Mesenchymal stem cell (in vitro differentiated cells and primary cell): ENCODE data around the gene OR6B1.

Experiments used
- DNase-seq: peaks from one replicate; pipeline ENCODE4 v3.0.0-alpha.2; 2013
- H2AFZ ChIP-seq: one replicate; pipeline ENCODE4 v1.6.1; 2013; ENCODE audit warnings: low read depth, mild to moderate bottlenecking, control low read depth, inconsistent platforms, low read length, moderate library complexity
- H2AK5ac ChIP-seq: 2 replicates; pipeline ENCODE4 v1.6.1; 2013; ENCODE audit warnings: low read length, moderate library complexity, mild to moderate bottlenecking, inconsistent platforms; ENCODE audit not compliant: severe bottlenecking
- H2BK120ac ChIP-seq: one replicate; pipeline ENCODE4 v1.6.1; 2013; ENCODE audit warnings: low read depth, mild to moderate bottlenecking, inconsistent platforms, low read length, moderate library complexity
- H2BK12ac ChIP-seq, 2 experiments: one replicate each; pipeline ENCODE4 v1.6.1; 2013; ENCODE audit warnings: inconsistent platforms in 2 of 2, low read length in 2 of 2, mild to moderate bottlenecking in 2 of 2, moderate library complexity in 2 of 2, control low read depth in 1 of 2
- H2BK15ac ChIP-seq: one replicate; pipeline ENCODE4 v1.6.1; 2013; ENCODE audit warnings: mild to moderate bottlenecking, low read depth, inconsistent platforms; ENCODE audit not compliant: poor library complexity, severe bottlenecking
- H2BK5ac ChIP-seq: 2 replicates; pipeline ENCODE4 v1.6.1; 2013; ENCODE audit warnings: low read depth, mild to moderate bottlenecking, low read length, control low read depth, inconsistent platforms; ENCODE audit not compliant: poor library complexity, severe bottlenecking
- H3K14ac ChIP-seq, 2 experiments: one replicate each; pipeline ENCODE4 v1.6.1; 2013; ENCODE audit warnings: inconsistent platforms in 2 of 2, low read length in 2 of 2, control low read depth in 1 of 2, mild to moderate bottlenecking in 1 of 2, moderate library complexity in 1 of 2
- H3K18ac ChIP-seq, 2 experiments: one replicate each; pipeline ENCODE4 v1.6.1; 2013; ENCODE audit warnings: inconsistent platforms in 2 of 2, low read length in 2 of 2, control low read depth in 1 of 2, low read depth in 1 of 2, mild to moderate bottlenecking in 1 of 2
- H3K23ac ChIP-seq, 2 experiments: one replicate each; pipeline ENCODE4 v1.6.1; 2013; ENCODE audit warnings: inconsistent platforms in 2 of 2, low read length in 2 of 2, mild to moderate bottlenecking in 2 of 2, moderate library complexity in 2 of 2, control low read depth in 1 of 2
- H3K27ac ChIP-seq: 2 replicates; pipeline ENCODE4 v1.5.1; 2013; ENCODE audit warnings: mild to moderate bottlenecking, moderate library complexity, low read length, control low read depth, inconsistent platforms; ENCODE audit not compliant: poor library complexity, severe bottlenecking
- H3K27me3 ChIP-seq, 2 experiments: 2 replicates each; pipeline versions ENCODE4 v1.6.1 to v1.7.0; 2013; ENCODE audit warnings: low read length in 2 of 2, mild to moderate bottlenecking in 2 of 2, moderate library complexity in 2 of 2, control low read depth in 1 of 2, inconsistent platforms in 1 of 2; ENCODE audit not compliant: control insufficient read depth in 1 of 2, insufficient read depth in 1 of 2
- H3K36me3 ChIP-seq, 2 experiments: 2 replicates each; pipeline versions ENCODE4 v1.6.1 to v1.7.0; 2013; ENCODE audit warnings: low read length in 2 of 2, control low read depth in 1 of 2, inconsistent platforms in 1 of 2, low read depth in 1 of 2, mild to moderate bottlenecking in 1 of 2; ENCODE audit not compliant: insufficient read depth in 2 of 2, control insufficient read depth in 1 of 2
- H3K4ac ChIP-seq, 2 experiments: one replicate each; pipeline ENCODE4 v1.6.1; 2013; ENCODE audit warnings: inconsistent platforms in 2 of 2, low read length in 2 of 2, mild to moderate bottlenecking in 2 of 2, moderate library complexity in 2 of 2, control low read depth in 1 of 2, low read depth in 1 of 2
- H3K4me1 ChIP-seq: 2 replicates; pipeline ENCODE4 v1.6.1; 2013; ENCODE audit warnings: low read depth, low read length, control low read depth; ENCODE audit not compliant: control insufficient read depth, insufficient read depth
- H3K4me2 ChIP-seq: 2 replicates; pipeline ENCODE4 v1.6.1; 2013; ENCODE audit warnings: low read length, mild to moderate bottlenecking, inconsistent platforms; ENCODE audit not compliant: poor library complexity, severe bottlenecking
- H3K4me3 ChIP-seq, 2 experiments: 2 replicates each; pipeline versions ENCODE4 v1.5.1 to v1.7.0; 2013; ENCODE audit warnings: low read length in 2 of 2, mild to moderate bottlenecking in 2 of 2, control low read depth in 1 of 2, low read depth in 1 of 2; ENCODE audit not compliant: insufficient read depth in 1 of 2
- H3K79me1 ChIP-seq: replicated peaks from 2 replicates; pipeline ENCODE4 v1.6.1; 2013; ENCODE audit warnings: mild to moderate bottlenecking, control low read depth, low read length, inconsistent platforms; ENCODE audit not compliant: poor library complexity, severe bottlenecking
- H3K9ac ChIP-seq: 2 replicates; pipeline ENCODE4 v1.7.0; 2013; ENCODE audit warnings: mild to moderate bottlenecking, low read length, moderate library complexity
- H3K9me3 ChIP-seq: 2 replicates; pipeline ENCODE4 v1.7.0; 2013; ENCODE audit warnings: mild to moderate bottlenecking, low read length; ENCODE audit not compliant: control insufficient read depth
- H4K8ac ChIP-seq: one replicate; pipeline ENCODE4 v1.6.1; 2013; ENCODE audit warnings: inconsistent platforms, mild to moderate bottlenecking, low read length, moderate library complexity
- H4K91ac ChIP-seq: one replicate; pipeline ENCODE4 v1.6.1; 2013; ENCODE audit warnings: mild to moderate bottlenecking, low read length, inconsistent platforms
- WGBS: methylation state at CpG from one replicate; pipeline ENCODE4 v1.1.7; 2013; ENCODE audit warnings: mixed read lengths; 5-methylcytosine and 5-hydroxymethylcytosine counted together

OR6B1 gene

DNA sequence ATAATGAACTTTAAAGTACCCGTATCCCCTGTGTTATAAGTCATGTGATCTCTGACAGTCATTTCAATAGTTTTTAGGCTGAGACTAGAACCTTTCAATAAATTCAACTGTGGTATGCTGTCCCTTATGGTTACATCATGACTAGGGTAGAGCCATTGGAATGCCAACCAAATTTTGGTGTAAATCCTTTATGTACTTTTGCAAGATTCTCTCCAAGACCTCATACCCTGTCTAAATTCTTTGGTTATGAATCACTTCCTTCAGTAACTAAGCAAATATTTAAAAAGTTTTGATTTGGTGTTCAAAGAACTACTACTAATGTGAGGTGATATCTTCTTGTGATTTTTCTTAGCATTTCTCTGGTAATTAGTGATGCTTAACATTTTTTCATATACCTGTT lies 20.8 kb upstream of the OR6B1 start:
- peak; percentile 22 for DNase-seq
- Histone ChIP-seq H3K27me3 (no peaks in the 10 kb centered on the region), H2AFZ (no peak overlapping the region), H3K36me3 (no peaks in the 10 kb centered on the region), H3K9ac (no peak overlapping the region), H2BK5ac (no peak overlapping the region), H2BK120ac (no peak overlapping the region), H3K9me3 (no peaks in the 10 kb centered on the region), H3K23ac (no peak overlapping the region), H3K4me3 (no peak overlapping the region), H3K27ac (no peak overlapping the region), H3K4me2 (no peak overlapping the region), H2BK12ac (no peak overlapping the region), H3K14ac (no peak overlapping the region), H3K4ac (no peak overlapping the region), H4K91ac (no peak overlapping the region), H3K4me1 (no peaks in the 10 kb centered on the region), H2AK5ac (no peak overlapping the region), H2BK15ac (no peak overlapping the region), H3K79me1 (no peaks in the 10 kb centered on the region), H4K8ac (no peak overlapping the region), H3K18ac (no peak overlapping the region)
- WGBS: no CpG with 5 or more reads among the region's 1 CpG

GRCh38 chr7:143979998-143980397 lies 20.1 kb upstream of the OR6B1 start:
- no peak overlapping the region for H3K4me2 ChIP-seq
- H2BK15ac ChIP-seq: no peak overlapping the region
- no peak overlapping the region for H2AFZ ChIP-seq
- H3K9ac ChIP-seq: no peak overlapping the region
- H3K9me3 ChIP-seq: no peaks in the 10 kb centered on the region
- no peak overlapping the region for H3K14ac ChIP-seq
- H3K4me1 ChIP-seq: no peaks in the 10 kb centered on the region
- no peak overlapping the region for H4K91ac ChIP-seq
- no peaks in the 10 kb centered on the region for H3K36me3 ChIP-seq
- no peak overlapping the region for H2BK5ac ChIP-seq
- no peaks in the 10 kb centered on the region for H3K79me1 ChIP-seq
- no peak overlapping the region for H2BK12ac ChIP-seq
- no peak overlapping the region for H2AK5ac ChIP-seq
- no peak overlapping the region for H3K4me3 ChIP-seq
- no peak overlapping the region for H3K27ac ChIP-seq
- H2BK120ac ChIP-seq: no peak overlapping the region
- WGBS: 73% methylated on average over 1 of the region's 2 CpGs
- no peaks in the 10 kb centered on the region for H3K27me3 ChIP-seq
- no peak overlapping the region for H3K18ac ChIP-seq
- DNase-seq: no peak
- H4K8ac ChIP-seq: no peak overlapping the region
- H3K4ac ChIP-seq: no peak overlapping the region
- no peak overlapping the region for H3K23ac ChIP-seq

DNA sequence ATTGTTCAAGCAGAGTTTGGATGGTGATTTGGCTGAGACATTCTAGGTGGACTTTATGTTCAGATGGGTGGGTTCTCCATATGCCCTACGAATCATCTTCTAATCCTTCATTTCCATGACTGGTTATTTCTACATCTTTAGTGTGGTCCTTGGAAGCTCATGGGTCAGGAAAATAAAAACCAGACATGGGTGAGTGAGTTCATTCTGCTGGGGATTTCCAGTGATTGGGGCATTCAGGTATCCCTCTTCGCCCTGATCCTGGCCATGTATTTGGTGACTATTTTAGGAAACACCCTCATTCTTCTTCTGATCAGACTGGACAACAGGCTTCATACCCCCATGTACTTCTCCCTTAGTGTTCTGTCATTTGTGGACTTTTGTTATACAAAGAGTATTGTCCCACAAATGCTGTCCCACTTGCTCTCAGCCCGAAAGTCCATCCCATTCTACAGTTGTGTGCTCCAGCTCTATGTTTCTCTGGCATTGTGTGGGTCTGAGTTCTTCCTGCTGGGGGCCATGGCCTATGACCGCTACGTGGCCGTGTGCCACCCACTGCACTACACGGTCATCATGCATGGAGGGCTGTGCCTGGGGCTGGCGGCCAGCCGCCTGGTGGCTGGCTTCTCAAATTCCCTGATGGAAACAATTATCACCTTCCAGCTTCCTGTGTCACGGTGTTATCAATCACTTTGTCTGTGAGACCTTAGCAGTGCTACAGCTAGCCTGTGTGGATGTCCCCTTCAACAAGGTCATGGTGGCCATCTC lies 19.2 kb upstream of the OR6B1 start:
- Histone ChIP-seq H2AK5ac (no peak overlapping the region), H2BK12ac (no peak overlapping the region), H2AFZ (no peak overlapping the region), H3K36me3 (no peaks in the 10 kb centered on the region), H3K9ac (no peak overlapping the region), H2BK120ac (no peak overlapping the region), H3K79me1 (no peaks in the 10 kb centered on the region), H3K27ac (no peak overlapping the region), H3K18ac (no peak overlapping the region), H2BK15ac (no peak overlapping the region), H3K4ac (no peak overlapping the region), H3K9me3 (no peaks in the 10 kb centered on the region), H3K4me1 (no peaks in the 10 kb centered on the region), H3K14ac (no peak overlapping the region), H4K8ac (no peak overlapping the region), H2BK5ac (no peak overlapping the region), H3K4me2 (no peak overlapping the region), H3K27me3 (no peaks in the 10 kb centered on the region), H3K23ac (no peak overlapping the region), H3K4me3 (no peak overlapping the region), H4K91ac (no peak overlapping the region)
- WGBS: 93% methylated on average over 8 of the region's 10 CpGs
- no peak for DNase-seq

GRCh38 chr7:143983960-143984359 lies 16.2 kb upstream of the OR6B1 start:
- Histone ChIP-seq H4K91ac (no peak overlapping the region), H4K8ac (no peak overlapping the region), H3K4me2 (no peak overlapping the region), H2AFZ (no peak overlapping the region), H2BK5ac (no peak overlapping the region), H2BK12ac (no peak overlapping the region), H3K9me3 (no peaks in the 10 kb centered on the region), H3K27ac (no peak overlapping the region), H3K27me3 (no peaks in the 10 kb centered on the region), H3K4me3 (no peak overlapping the region), H2BK15ac (no peak overlapping the region), H3K9ac (no peak overlapping the region), H2AK5ac (no peak overlapping the region), H3K36me3 (no peaks in the 10 kb centered on the region), H3K4ac (no peak overlapping the region), H3K18ac (no peak overlapping the region), H3K14ac (no peak overlapping the region), H2BK120ac (no peak overlapping the region), H3K79me1 (no peaks in the 10 kb centered on the region), H3K4me1 (no peaks in the 10 kb centered on the region), H3K23ac (no peak overlapping the region)
- 97% methylated on average over 3 of the region's 5 CpGs for WGBS
- DNase-seq: no peak
